Mesendoderm (in vitro differentiated cells): Measurements from ENCODE around the gene MUC22.
"Not testable (repeated sequence)": the region's sequence is repeated elsewhere in the genome, so short reads cannot be mapped to it uniquely, and the experiment has no call there.

Experiments
- DNase-seq: peaks from one replicate; pipeline ENCODE4 v3.0.0; 2013
- H2AK5ac ChIP-seq: 2 replicates; pipeline ENCODE4 v1.6.1; 2013; ENCODE audit warnings: low read length, inconsistent platforms
- H2BK120ac ChIP-seq: 2 replicates; pipeline ENCODE4 v1.6.1; 2013; ENCODE audit warnings: low read depth, mild to moderate bottlenecking, low read length, moderate library complexity, mixed read lengths
- H2BK15ac ChIP-seq: replicated peaks from 2 replicates; pipeline ENCODE4 v1.6.1; 2013; ENCODE audit warnings: low read depth, mild to moderate bottlenecking, moderate library complexity
- H2BK5ac ChIP-seq: 2 replicates; pipeline ENCODE4 v1.6.1; 2013; ENCODE audit warnings: low read length, inconsistent platforms
- H3K18ac ChIP-seq: 2 replicates; pipeline ENCODE4 v1.6.1; 2013; ENCODE audit warnings: mild to moderate bottlenecking, low read length, mixed read lengths
- H3K23ac ChIP-seq: one replicate; pipeline ENCODE4 v1.6.1; 2013; ENCODE audit warnings: low read length
- H3K27ac ChIP-seq: 2 replicates; pipeline ENCODE4 v1.5.1; 2013; ENCODE audit warnings: low read depth, mild to moderate bottlenecking, inconsistent platforms, low read length, moderate library complexity
- H3K27me3 ChIP-seq: 2 replicates; pipeline ENCODE4 v1.6.1; 2013; ENCODE audit warnings: low read length, control low read depth, mild to moderate bottlenecking, inconsistent platforms; ENCODE audit not compliant: insufficient read depth, poor library complexity
- H3K36me3 ChIP-seq: 2 replicates; pipeline ENCODE4 v1.6.1; 2013; ENCODE audit warnings: low read length, inconsistent platforms; ENCODE audit not compliant: control insufficient read depth, insufficient read depth
- H3K4ac ChIP-seq: one replicate; pipeline ENCODE4 v1.6.1; 2013; ENCODE audit warnings: low read depth, mild to moderate bottlenecking, low read length, moderate library complexity
- H3K4me1 ChIP-seq: 2 replicates; pipeline ENCODE4 v1.6.1; 2013; ENCODE audit warnings: low read depth, low read length, inconsistent platforms; ENCODE audit not compliant: control insufficient read depth
- H3K4me2 ChIP-seq: 2 replicates; pipeline ENCODE4 v1.6.1; 2013; ENCODE audit warnings: low read length
- H3K4me3 ChIP-seq: 2 replicates; pipeline ENCODE4 v1.5.1; 2013; ENCODE audit warnings: mild to moderate bottlenecking, low read length
- H3K56ac ChIP-seq: one replicate; pipeline ENCODE4 v1.6.1; 2013; ENCODE audit warnings: low read length
- H3K79me1 ChIP-seq: 2 replicates; pipeline ENCODE4 v1.6.1; 2013; ENCODE audit warnings: low read length, inconsistent platforms
- H3K79me2 ChIP-seq: 2 replicates; pipeline ENCODE4 v1.6.1; 2013; ENCODE audit warnings: mild to moderate bottlenecking, low read length; ENCODE audit not compliant: control insufficient read depth, insufficient read depth
- H3K9ac ChIP-seq: 2 replicates; pipeline ENCODE4 v1.6.1; 2013; ENCODE audit warnings: low read length, inconsistent platforms
- H4K5ac ChIP-seq: one replicate; pipeline ENCODE4 v1.6.1; 2013; ENCODE audit warnings: low read length
- H4K8ac ChIP-seq: one replicate; pipeline ENCODE4 v1.6.1; 2013; ENCODE audit warnings: low read depth, mild to moderate bottlenecking, control low read depth, low read length, moderate library complexity
- WGBS: extraction: QIAGEN DNeasy Blood & Tissue Kit; methylation state at CpG from one replicate; pipeline ENCODE4 v1.1.7; 2013; ENCODE audit warnings: low lambda C conversion rate, missing lambda C conversion rate; ENCODE audit not compliant: insufficient coverage; ENCODE audit errors: extremely low coverage; 5-methylcytosine and 5-hydroxymethylcytosine counted together

MUC22 gene

GRCh38 chr6:31065556-31065955, 55.3 kb downstream of the MUC22 start:
- Histone ChIP-seq H3K23ac (no peak overlapping the region), H2AK5ac (no peak overlapping the region), H3K27me3 (no peaks in the 10 kb centered on the region), H2BK5ac (no peak overlapping the region), H3K36me3 (no peaks in the 10 kb centered on the region), H3K79me1 (no peaks in the 10 kb centered on the region), H3K4me3 (no peak overlapping the region), H4K8ac (no peak overlapping the region), H2BK120ac (no peak overlapping the region), H3K79me2 (no peaks in the 10 kb centered on the region), H4K5ac (no peak overlapping the region), H3K18ac (no peak overlapping the region), H2BK15ac (no peak overlapping the region), H3K9ac (no peak overlapping the region), H3K4me2 (no peak overlapping the region), H3K27ac (no peak overlapping the region), H3K4ac (no peak overlapping the region), H3K4me1 (no peaks in the 10 kb centered on the region), H3K56ac (no peak overlapping the region)
- no CpG with 5 or more reads among the region's 2 CpGs for WGBS
- DNase-seq, result no peak

GRCh38 chr6:31067028-31067427, 56.8 kb downstream of the MUC22 start:
- not testable (repeated sequence) for H4K8ac ChIP-seq, H3K9ac ChIP-seq, H3K4me2 ChIP-seq, DNase-seq, H2BK15ac ChIP-seq, H3K23ac ChIP-seq, H3K4me1 ChIP-seq, H2BK120ac ChIP-seq, H3K36me3 ChIP-seq, H3K79me2 ChIP-seq, H2BK5ac ChIP-seq, H4K5ac ChIP-seq, H3K4ac ChIP-seq, H2AK5ac ChIP-seq, H3K56ac ChIP-seq, H3K79me1 ChIP-seq, H3K4me3 ChIP-seq, H3K27me3 ChIP-seq, H3K18ac ChIP-seq, H3K27ac ChIP-seq
- no CpG with 5 or more reads among the region's 32 CpGs for WGBS

- not testable (repeated sequence) for H2BK15ac ChIP-seq, H3K18ac ChIP-seq, H3K4me3 ChIP-seq, H3K27ac ChIP-seq, H2AK5ac ChIP-seq, H3K23ac ChIP-seq, H3K4me1 ChIP-seq, H3K56ac ChIP-seq, H2BK5ac ChIP-seq, H4K8ac ChIP-seq, H3K36me3 ChIP-seq, H3K79me2 ChIP-seq, H3K79me1 ChIP-seq, H3K9ac ChIP-seq, H3K4ac ChIP-seq, H4K5ac ChIP-seq, H3K27me3 ChIP-seq, H2BK120ac ChIP-seq, DNase-seq, H3K4me2 ChIP-seq
- WGBS, result no CpG with 5 or more reads among the region's 11 CpGs
Observed at GRCh38 chr6:31067891-31068668, 57.8 kb downstream of the MUC22 start.

GRCh38 chr6:31068669-31069340, 58.5 kb downstream of the MUC22 start:
- Histone ChIP-seq H2AK5ac (no peak overlapping the region), H3K36me3 (no peaks in the 10 kb centered on the region), H4K5ac (no peak overlapping the region), H3K4me3 (no peak overlapping the region), H3K27me3 (no peaks in the 10 kb centered on the region), H3K18ac (no peak overlapping the region), H2BK5ac (no peak overlapping the region), H3K79me1 (no peaks in the 10 kb centered on the region), H3K56ac (no peak overlapping the region), H3K79me2 (no peaks in the 10 kb centered on the region), H3K4ac (no peak overlapping the region), H3K27ac (no peak overlapping the region), H2BK120ac (no peak overlapping the region), H4K8ac (no peak overlapping the region), H3K4me2 (no peak overlapping the region), H2BK15ac (no peak overlapping the region), H3K4me1 (no peaks in the 10 kb centered on the region), H3K9ac (no peak overlapping the region), H3K23ac (no peak overlapping the region)
- peak; percentile 92 for DNase-seq
- WGBS, result no CpG with 5 or more reads among the region's 13 CpGs

- peak; percentile 94 for DNase-seq
- Histone ChIP-seq H2AK5ac (no peak overlapping the region), H3K79me2 (no peaks in the 10 kb centered on the region), H3K36me3 (no peaks in the 10 kb centered on the region), H3K27me3 (no peaks in the 10 kb centered on the region), H3K79me1 (no peaks in the 10 kb centered on the region), H3K4me3 (no peak overlapping the region), H2BK5ac (no peak overlapping the region), H3K9ac (peak overlapping the region; percentile 23), H3K23ac (no peak overlapping the region), H3K4me2 (no peak overlapping the region), H3K4ac (no peak overlapping the region), H3K56ac (peak overlapping the region; percentile 65), H2BK120ac (no peak overlapping the region), H2BK15ac (no peak overlapping the region), H3K18ac (no peak overlapping the region), H4K8ac (no peak overlapping the region), H3K27ac (no peak overlapping the region), H3K4me1 (no peaks in the 10 kb centered on the region), H4K5ac (no peak overlapping the region)
- no CpG with 5 or more reads among the region's 6 CpGs for WGBS
Observed at GRCh38 chr6:31070711-31071197, 60.5 kb downstream of the MUC22 start.
